ENCODE measurements around the gene HSD17B11.

HSD17B11 gene

GRCh38 chr4:87286970-87287369 is 104.0 kb downstream of the HSD17B11 start (continued):
- TF ChIP-seq ZBTB11 (tag by site-specific recombination; conservative IDR thresholded peaks at IDR 0.05; ENCODE audit: low read depth) (no peak), ZNF211 (tag by site-specific recombination; IDR thresholded peaks at IDR 0.05; ENCODE audit: low read depth) (no peak), REST (tag by site-specific recombination; IDR thresholded peaks at IDR 0.05) (no peak), ATF2 (tag by site-specific recombination; IDR thresholded peaks at IDR 0.05; ENCODE audit: low read depth) (no peak), ZNF658 (tag by site-specific recombination; IDR thresholded peaks at IDR 0.05) (no peak), ZNF223 (tag by site-specific recombination; IDR thresholded peaks at IDR 0.05) (no peak), EGR2 (tag by site-specific recombination; IDR thresholded peaks at IDR 0.05; ENCODE audit: low read depth) (no peak), GLIS2 (tag by site-specific recombination; IDR thresholded peaks at IDR 0.05) (no peak), ZNF10 (tag by site-specific recombination; IDR thresholded peaks at IDR 0.05) (no peak)

Measured in HEK293 (cell line).